ENCODE measurements around the gene ARHGEF4. TPM values are rescaled to one million over a fixed set of nuclear protein-coding genes. Genes with fewer than 3 reads are reported as not detected.

ARHGEF4 gene
- total and polyA plus RNA-seq, 10 of the 15 experiments (the other 5 are each of a cell fraction or from before 2014, with no cell fraction given) = 0.02 to 0.24 (median 0.16) TPM; not detected in 6

DNA sequence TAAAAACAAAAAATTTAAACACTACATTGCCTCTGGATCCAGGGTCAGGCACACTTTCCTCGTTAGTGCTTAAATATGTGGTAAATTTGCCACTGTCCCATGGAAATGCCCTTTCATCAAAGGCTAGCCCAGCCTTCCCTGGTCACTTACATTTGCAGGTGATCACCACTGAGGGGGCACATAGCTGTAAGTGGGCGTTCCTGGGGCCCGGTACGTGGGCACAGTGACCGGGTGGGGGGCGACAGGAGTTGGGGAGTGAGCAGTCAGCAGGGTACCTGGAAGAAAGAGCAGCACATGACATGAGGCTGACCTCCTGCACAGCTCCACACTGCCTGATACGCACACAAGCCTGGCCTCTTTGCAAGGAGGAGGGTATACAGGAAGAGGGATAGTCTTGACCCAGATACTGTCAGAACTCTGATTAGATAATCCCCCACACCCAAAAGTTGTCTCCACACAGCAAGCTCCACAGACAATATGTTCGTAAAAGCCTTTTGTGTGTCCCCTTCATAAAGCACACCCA is 216.1 kb downstream of the ARHGEF4 start:
- ChIA-PET SMC1A (ENCODE audit: uncharacterized antibody, unreplicated experiment) (no interaction called here), CTCF (no interaction called here), POLR2A (no interaction called here), RAD21 (ENCODE audit: unreplicated experiment) (no interaction called here)
- Histone ChIP-seq H3K36me3 (ENCODE audit: control insufficient read depth in 2 of 2, insufficient read depth in 2 of 2, low read length in 1 of 2) (peaks cover 35 to 43% of the 10 kb centered on the region in 2 experiments), H2AFZ (ENCODE audit: control insufficient read depth, low read depth, low read length) (no peak overlapping the region), H3K79me2 (ENCODE audit: control insufficient read depth, insufficient read depth, low read length) (no peaks in the 10 kb centered on the region), H3K27ac (ENCODE audit: control insufficient read depth, insufficient read depth) (no peak overlapping the region), H3K4me2 (ENCODE audit: control insufficient read depth, insufficient read depth) (no peak overlapping the region), H3K9ac (ENCODE audit: control insufficient read depth, insufficient read depth, low read length) (no peak overlapping the region), H3K4me1 (ENCODE audit: control insufficient read depth, insufficient read depth, low read length) (no peaks in the 10 kb centered on the region), H3K4me3 (no peak overlapping the region), H4K20me1 (ENCODE audit: control insufficient read depth, insufficient read depth) (peaks cover 5% of the 10 kb centered on the region; the same call in 1 of the 2 replicates), H3K27me3 (replicated peaks in 1 of 2; ENCODE audit: control insufficient read depth in 2 of 2, insufficient read depth in 2 of 2, low read length in 1 of 2) (no peaks in the 10 kb centered on the region), H3K9me3 (replicated peaks; ENCODE audit: control insufficient read depth, insufficient read depth, low read length) (no peaks in the 10 kb centered on the region)
- no peak for DNase-seq (ENCODE audit: low read depth, low spot score)
- intact Hi-C loops (cut with micrococcal nuclease; ENCODE audit: unreplicated experiment) = no loop called here
- in situ Hi-C loops (cut with MboI) = no loop called here
- no TSS peak for BruUV-seq (replicated peaks)
- ATAC-seq = no peak
- 91% methylated on average over 8 of the region's 8 CpGs for WGBS (ENCODE audit: insufficient coverage, insufficient replicate concordance, low lambda C conversion rate, missing lambda C conversion rate)
- TF ChIP-seq RB1 (IDR thresholded peaks at IDR 0.05; ENCODE audit: borderline replicate concordance) = no peak
- TF ChIP-seq, protein P1, sequence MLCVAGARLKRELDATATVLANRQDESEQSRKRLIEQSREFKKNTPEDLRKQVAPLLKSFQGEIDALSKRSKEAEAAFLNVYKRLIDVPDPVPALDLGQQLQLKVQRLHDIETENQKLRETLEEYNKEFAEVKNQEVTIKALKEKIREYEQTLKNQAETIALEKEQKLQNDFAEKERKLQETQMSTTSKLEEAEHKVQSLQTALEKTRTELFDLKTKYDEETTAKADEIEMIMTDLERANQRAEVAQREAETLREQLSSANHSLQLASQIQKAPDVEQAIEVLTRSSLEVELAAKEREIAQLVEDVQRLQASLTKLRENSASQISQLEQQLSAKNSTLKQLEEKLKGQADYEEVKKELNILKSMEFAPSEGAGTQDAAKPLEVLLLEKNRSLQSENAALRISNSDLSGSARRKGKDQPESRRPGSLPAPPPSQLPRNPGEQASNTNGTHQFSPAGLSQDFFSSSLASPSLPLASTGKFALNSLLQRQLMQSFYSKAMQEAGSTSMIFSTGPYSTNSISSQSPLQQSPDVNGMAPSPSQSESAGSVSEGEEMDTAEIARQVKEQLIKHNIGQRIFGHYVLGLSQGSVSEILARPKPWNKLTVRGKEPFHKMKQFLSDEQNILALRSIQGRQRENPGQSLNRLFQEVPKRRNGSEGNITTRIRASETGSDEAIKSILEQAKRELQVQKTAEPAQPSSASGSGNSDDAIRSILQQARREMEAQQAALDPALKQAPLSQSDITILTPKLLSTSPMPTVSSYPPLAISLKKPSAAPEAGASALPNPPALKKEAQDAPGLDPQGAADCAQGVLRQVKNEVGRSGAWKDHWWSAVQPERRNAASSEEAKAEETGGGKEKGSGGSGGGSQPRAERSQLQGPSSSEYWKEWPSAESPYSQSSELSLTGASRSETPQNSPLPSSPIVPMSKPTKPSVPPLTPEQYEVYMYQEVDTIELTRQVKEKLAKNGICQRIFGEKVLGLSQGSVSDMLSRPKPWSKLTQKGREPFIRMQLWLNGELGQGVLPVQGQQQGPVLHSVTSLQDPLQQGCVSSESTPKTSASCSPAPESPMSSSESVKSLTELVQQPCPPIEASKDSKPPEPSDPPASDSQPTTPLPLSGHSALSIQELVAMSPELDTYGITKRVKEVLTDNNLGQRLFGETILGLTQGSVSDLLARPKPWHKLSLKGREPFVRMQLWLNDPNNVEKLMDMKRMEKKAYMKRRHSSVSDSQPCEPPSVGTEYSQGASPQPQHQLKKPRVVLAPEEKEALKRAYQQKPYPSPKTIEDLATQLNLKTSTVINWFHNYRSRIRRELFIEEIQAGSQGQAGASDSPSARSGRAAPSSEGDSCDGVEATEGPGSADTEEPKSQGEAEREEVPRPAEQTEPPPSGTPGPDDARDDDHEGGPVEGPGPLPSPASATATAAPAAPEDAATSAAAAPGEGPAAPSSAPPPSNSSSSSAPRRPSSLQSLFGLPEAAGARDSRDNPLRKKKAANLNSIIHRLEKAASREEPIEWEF (IDR thresholded peaks at IDR 0.05; ENCODE audit: insufficient replicate concordance, low read depth, low read length) = no peak
- no peak for TF ChIP-seq ZNF384 (IDR thresholded peaks at IDR 0.05; ENCODE audit: borderline replicate concordance, low read depth, low read length)
- no peak for TF ChIP-seq SUZ12 (IDR thresholded peaks at IDR 0.05; ENCODE audit: unreplicated experiment)
- TF ChIP-seq KAT2A (conservative IDR thresholded peaks at IDR 0.05; ENCODE audit: control insufficient read depth, low read depth, low read length) = no peak
- TF ChIP-seq ZNF622 (IDR thresholded peaks at IDR 0.05) = no peak
- TF ChIP-seq MEF2B (IDR thresholded peaks at IDR 0.05; ENCODE audit: partially characterized antibody, poor library complexity, severe bottlenecking) = no peak
- no peak for TF ChIP-seq SMARCA5 (IDR thresholded peaks at IDR 0.05)
- TF ChIP-seq CBFB (IDR thresholded peaks at IDR 0.05; ENCODE audit: low read depth) = no peak
- no peak for TF ChIP-seq ZNF24 (IDR thresholded peaks at IDR 0.05)
- TF ChIP-seq NR2C2 (IDR thresholded peaks at IDR 0.05; ENCODE audit: borderline replicate concordance, control insufficient read depth, insufficient read length, low read depth) = no peak
- TF ChIP-seq SUPT20H (IDR thresholded peaks at IDR 0.05; ENCODE audit: borderline replicate concordance, control insufficient read depth, low read depth, low read length) = no peak
- TF ChIP-seq TBL1XR1 (IDR thresholded peaks at IDR 0.05; ENCODE audit: low read depth, low read length) = no peak
- no peak for TF ChIP-seq LARP7 (IDR thresholded peaks at IDR 0.05)
- no peak for TF ChIP-seq HDAC2 (IDR thresholded peaks at IDR 0.05)
- no peak for FAIRE-seq
